HG02678 (cell line): Measurements from ENCODE around the gene GNLY.

Experiments
- ATAC-seq: cut with Tn5 transposase; IDR thresholded peaks from one replicate; pipeline ENCODE4 v1.9.1; 2021; ENCODE audit warnings: mild to moderate bottlenecking, moderate library complexity; ENCODE audit not compliant: unreplicated experiment

GNLY gene

GRCh38 chr2:85741211-85741832, 47.2 kb downstream of the GNLY start:
- no peak for ATAC-seq

GRCh38 chr2:85741833-85742455, 47.8 kb downstream of the GNLY start:
- no peak for ATAC-seq

- no peak for ATAC-seq
Observed at GRCh38 chr2:85743304-85743978, 49.3 kb downstream of the GNLY start.

GRCh38 chr2:85744055-85744454, 49.9 kb downstream of the GNLY start:
- ATAC-seq = no peak

- ATAC-seq = no peak
Observed at GRCh38 chr2:85744741-85745601, 50.8 kb downstream of the GNLY start.

- no peak for ATAC-seq
Observed at GRCh38 chr2:85745619-85746018, 51.5 kb downstream of the GNLY start.

GRCh38 chr2:85746321-85747004, 52.3 kb downstream of the GNLY start:
- no peak for ATAC-seq

GRCh38 chr2:85747441-85747840, 53.3 kb downstream of the GNLY start:
- no peak for ATAC-seq

GRCh38 chr2:85748039-85748734, 54.0 kb downstream of the GNLY start:
- ATAC-seq = no peak
